Nephron (organoid): ENCODE results near the gene ACKR2.

Experiments used
- H3K27ac Mint-ChIP-seq, 3 experiments: 2 replicates each; pipeline ENCODE4 v1.8.0; 2020; ENCODE audit warnings: mixed read lengths in 3 of 3, mild to moderate bottlenecking in 2 of 3, moderate library complexity in 1 of 3
- H3K27me3 Mint-ChIP-seq: 2 replicates; pipeline ENCODE4 v1.8.0; 2021; ENCODE audit warnings: low read depth, mild to moderate bottlenecking, moderate library complexity, mixed read lengths
- H3K36me3 Mint-ChIP-seq: 2 replicates; pipeline ENCODE4 v1.8.0; 2020; ENCODE audit warnings: low read depth, mixed read lengths
- H3K4me1 Mint-ChIP-seq: 2 replicates; pipeline ENCODE4 v1.8.0; 2020; ENCODE audit warnings: mixed read lengths
- H3K4me3 Mint-ChIP-seq, 3 experiments: 2 replicates each; pipeline ENCODE4 v1.8.0; 2020; ENCODE audit warnings: mild to moderate bottlenecking in 3 of 3, mixed read lengths in 3 of 3, moderate library complexity in 2 of 3
- H3K9me3 Mint-ChIP-seq: 2 replicates; pipeline ENCODE4 v1.8.0; 2020; ENCODE audit warnings: mixed read lengths
- TF ChIP-seq, protein P1 (sequence below), 3 experiments: fragments of 200-600 bp; sonication (generic); IDR thresholded peaks; one replicate each; pipeline ENCODE4 v1.5.0; 2021; ENCODE audit warnings: antibody characterized with exemption in 3 of 3; ENCODE audit not compliant: unreplicated experiment in 3 of 3

ACKR2 gene

DNA sequence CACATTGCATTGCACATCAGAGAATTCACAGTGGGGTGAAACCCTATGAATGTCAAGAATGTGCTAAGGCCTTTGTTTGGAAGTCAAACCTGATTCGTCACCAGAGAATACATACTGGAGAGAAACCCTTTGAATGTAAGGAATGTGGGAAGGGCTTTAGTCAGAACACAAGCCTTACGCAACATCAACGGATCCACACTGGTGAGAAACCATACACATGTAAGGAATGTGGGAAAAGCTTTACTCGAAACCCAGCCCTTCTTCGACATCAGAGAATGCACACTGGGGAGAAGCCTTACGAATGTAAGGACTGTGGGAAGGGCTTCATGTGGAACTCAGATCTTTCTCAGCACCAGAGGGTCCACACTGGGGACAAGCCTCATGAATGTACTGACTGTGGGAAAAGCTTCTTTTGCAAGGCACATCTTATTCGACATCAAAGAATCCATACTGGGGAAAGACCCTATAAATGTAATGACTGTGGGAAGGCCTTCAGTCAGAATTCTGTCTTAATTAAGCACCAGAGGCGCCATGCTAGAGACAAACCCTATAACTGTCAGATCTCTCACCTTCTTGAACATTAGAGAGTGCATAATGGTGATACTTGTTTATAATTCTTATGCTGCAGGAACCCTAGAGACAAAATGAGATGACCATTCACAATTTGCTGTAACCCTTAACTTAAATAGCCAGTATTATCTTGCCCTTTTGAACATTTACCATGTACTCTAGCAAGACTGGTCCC, 105.7 kb downstream of the ACKR2 start:
- no peak overlapping the region for H3K4me3 Mint-ChIP-seq
- peaks cover 62% of the 10 kb centered on the region for H3K9me3 Mint-ChIP-seq
- peaks cover 11% of the 10 kb centered on the region for H3K36me3 Mint-ChIP-seq
- no peaks in the 10 kb centered on the region for H3K4me1 Mint-ChIP-seq
- peaks cover 3% of the 10 kb centered on the region for H3K27me3 Mint-ChIP-seq
- no peak overlapping the region for H3K27ac Mint-ChIP-seq
- TF ChIP-seq, protein P1, sequence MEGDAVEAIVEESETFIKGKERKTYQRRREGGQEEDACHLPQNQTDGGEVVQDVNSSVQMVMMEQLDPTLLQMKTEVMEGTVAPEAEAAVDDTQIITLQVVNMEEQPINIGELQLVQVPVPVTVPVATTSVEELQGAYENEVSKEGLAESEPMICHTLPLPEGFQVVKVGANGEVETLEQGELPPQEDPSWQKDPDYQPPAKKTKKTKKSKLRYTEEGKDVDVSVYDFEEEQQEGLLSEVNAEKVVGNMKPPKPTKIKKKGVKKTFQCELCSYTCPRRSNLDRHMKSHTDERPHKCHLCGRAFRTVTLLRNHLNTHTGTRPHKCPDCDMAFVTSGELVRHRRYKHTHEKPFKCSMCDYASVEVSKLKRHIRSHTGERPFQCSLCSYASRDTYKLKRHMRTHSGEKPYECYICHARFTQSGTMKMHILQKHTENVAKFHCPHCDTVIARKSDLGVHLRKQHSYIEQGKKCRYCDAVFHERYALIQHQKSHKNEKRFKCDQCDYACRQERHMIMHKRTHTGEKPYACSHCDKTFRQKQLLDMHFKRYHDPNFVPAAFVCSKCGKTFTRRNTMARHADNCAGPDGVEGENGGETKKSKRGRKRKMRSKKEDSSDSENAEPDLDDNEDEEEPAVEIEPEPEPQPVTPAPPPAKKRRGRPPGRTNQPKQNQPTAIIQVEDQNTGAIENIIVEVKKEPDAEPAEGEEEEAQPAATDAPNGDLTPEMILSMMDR (IDR thresholded peaks at IDR 0.05; ENCODE audit: unreplicated experiment in 3 of 3): no peak
